Transverse colon (tissue), 4 donors: ENCODE results near the gene SURF6. TPM values are rescaled to one million over a fixed set of nuclear protein-coding genes. Genes with fewer than 3 reads are reported as not detected.
"Not testable (repeated sequence)": the region's sequence is repeated elsewhere in the genome, so short reads cannot be mapped to it uniquely, and the experiment has no call there.

Experiments used
- DNase-seq: peaks from one replicate; pipeline ENCODE4 v3.0.0-alpha.2; 2019
- H3K27ac ChIP-seq, 4 donors: fragments of 200-600 bp; sonication (generic); 2 replicates each; pipeline ENCODE4 v1.5.1; 2016 to 2018; ENCODE audit warnings: inconsistent platforms in 4 of 4
- H3K27me3 ChIP-seq: fragments of 200-600 bp; sonication (generic); 2 replicates; pipeline ENCODE4 v1.5.1; 2017; ENCODE audit warnings: inconsistent platforms
- H3K36me3 ChIP-seq, 4 donors: fragments of 200-600 bp; sonication (generic); 2 replicates each; pipeline ENCODE4 v1.5.1; 2017 to 2019; ENCODE audit warnings: inconsistent platforms in 4 of 4
- H3K4me1 ChIP-seq, 4 donors: fragments of 200-600 bp; sonication (generic); 2 replicates each; pipeline ENCODE4 v1.5.1; 2017 to 2020; ENCODE audit warnings: inconsistent platforms in 4 of 4
- H3K4me3 ChIP-seq, 4 donors: fragments of 200-600 bp; sonication (generic); 1 replicate in 1 of 4; 2 replicates in 3 of 4; pipeline versions ENCODE4 v1.5.1 to v1.6.1; 2017 to 2019; ENCODE audit warnings: inconsistent platforms in 4 of 4
- H3K9me3 ChIP-seq, 2 donors: fragments of 200-600 bp; sonication (generic); 2 replicates each; pipeline ENCODE4 v1.5.1; 2017 to 2019; ENCODE audit warnings: inconsistent platforms in 2 of 2
- EP300 ChIP-seq: sonication (generic); formaldehyde crosslinking; IDR thresholded peaks from one replicate; pipeline ENCODE4 v1.6.1; 2017; ENCODE audit warnings: antibody characterized with exemption, low read depth
- POLR2A ChIP-seq: fragments of 450-650 bp; IDR thresholded peaks from one replicate; pipeline ENCODE4 v1.6.1; 2016; ENCODE audit warnings: antibody characterized with exemption, mild to moderate bottlenecking, moderate library complexity
- POLR2AphosphoS5 ChIP-seq, 3 donors: sonication (generic); formaldehyde crosslinking; IDR thresholded peaks; one replicate each; pipeline ENCODE4 v1.6.1; 2016; ENCODE audit warnings: antibody characterized with exemption in 3 of 3
- WGBS, 2 donors: methylation state at CpG; one replicate each; pipeline ENCODE4 v1.1.5; 2018; ENCODE audit warnings: low coverage in 1 of 2; 5-methylcytosine and 5-hydroxymethylcytosine counted together
- in situ Hi-C, 4 donors: fragments of 200-750 bp; cut with MboI; loops; one replicate each; pipeline versions ENCODE4 v1.15.0 to v1.15.1; 2017; ENCODE audit warnings: low sequenced_read_pairs in 3 of 4, low pct_ligation_motif_present in 1 of 4, low pct_unique_long_range_greater_than_20kb in 1 of 4
- intact Hi-C: fragments of 100-400 bp; cut with DNase I; formaldehyde crosslinking; loops from one replicate; pipeline ENCODE4 v1.15.1; 2023; ENCODE audit warnings: low total_unique reads
- total RNA-seq, 4 donors: library from RNA; depleted of rRNA; stranded (reverse); fragments of >200 nt; gene quantifications; one replicate each; pipeline ENCODE4 v1.1.0, GENCODE V29; 2016
- TF ChIP-seq, protein P1 (sequence below), 5 experiments: fragments of 200-600 bp in 3 of 5; fragments of 450-650 bp in 2 of 5; sonication (generic) in 3 of 5; IDR thresholded peaks; 1 replicate in 2 of 5; 2 replicates in 3 of 5; pipeline ENCODE4 v1.5.1; 2016 to 2017; ENCODE audit warnings: antibody characterized with exemption in 5 of 5, inconsistent platforms in 3 of 5, mild to moderate bottlenecking in 2 of 5, moderate library complexity in 1 of 5

SURF6 gene
- total RNA-seq, 4 donors from 2014 or later: 18.1 to 61.3 (median 22.5) TPM

GRCh38 chr9:133290751-133291302, 45.2 kb downstream of the SURF6 start:
- peaks cover 3% of the 10 kb centered on the region for H3K27me3 ChIP-seq
- no peak for DNase-seq
- 87 to 100% methylated on average over 1 to 2 of the region's 2 CpGs for WGBS, 2 donors
- H3K9me3 ChIP-seq: peaks cover 9% of the 10 kb centered on the region in 2 donors
- in situ Hi-C loops: no loop called here
- no peaks in the 10 kb centered on the region for H3K4me1 ChIP-seq
- intact Hi-C loops: loop anchor here (5.0 kb wide), 1 partner anchor 1194 kb away; no protein-coding TSS in a partner anchor
- TF ChIP-seq POLR2A (no peak), POLR2AphosphoS5 (IDR thresholded peaks at IDR 0.05) (no peak), EP300 (no peak)
- TF ChIP-seq, protein P1, sequence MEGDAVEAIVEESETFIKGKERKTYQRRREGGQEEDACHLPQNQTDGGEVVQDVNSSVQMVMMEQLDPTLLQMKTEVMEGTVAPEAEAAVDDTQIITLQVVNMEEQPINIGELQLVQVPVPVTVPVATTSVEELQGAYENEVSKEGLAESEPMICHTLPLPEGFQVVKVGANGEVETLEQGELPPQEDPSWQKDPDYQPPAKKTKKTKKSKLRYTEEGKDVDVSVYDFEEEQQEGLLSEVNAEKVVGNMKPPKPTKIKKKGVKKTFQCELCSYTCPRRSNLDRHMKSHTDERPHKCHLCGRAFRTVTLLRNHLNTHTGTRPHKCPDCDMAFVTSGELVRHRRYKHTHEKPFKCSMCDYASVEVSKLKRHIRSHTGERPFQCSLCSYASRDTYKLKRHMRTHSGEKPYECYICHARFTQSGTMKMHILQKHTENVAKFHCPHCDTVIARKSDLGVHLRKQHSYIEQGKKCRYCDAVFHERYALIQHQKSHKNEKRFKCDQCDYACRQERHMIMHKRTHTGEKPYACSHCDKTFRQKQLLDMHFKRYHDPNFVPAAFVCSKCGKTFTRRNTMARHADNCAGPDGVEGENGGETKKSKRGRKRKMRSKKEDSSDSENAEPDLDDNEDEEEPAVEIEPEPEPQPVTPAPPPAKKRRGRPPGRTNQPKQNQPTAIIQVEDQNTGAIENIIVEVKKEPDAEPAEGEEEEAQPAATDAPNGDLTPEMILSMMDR (IDR thresholded peaks at IDR 0.05): no peak
- no peak overlapping the region for H3K4me3 ChIP-seq
- no peaks in the 10 kb centered on the region for H3K36me3 ChIP-seq
- no peak overlapping the region for H3K27ac ChIP-seq

DNA sequence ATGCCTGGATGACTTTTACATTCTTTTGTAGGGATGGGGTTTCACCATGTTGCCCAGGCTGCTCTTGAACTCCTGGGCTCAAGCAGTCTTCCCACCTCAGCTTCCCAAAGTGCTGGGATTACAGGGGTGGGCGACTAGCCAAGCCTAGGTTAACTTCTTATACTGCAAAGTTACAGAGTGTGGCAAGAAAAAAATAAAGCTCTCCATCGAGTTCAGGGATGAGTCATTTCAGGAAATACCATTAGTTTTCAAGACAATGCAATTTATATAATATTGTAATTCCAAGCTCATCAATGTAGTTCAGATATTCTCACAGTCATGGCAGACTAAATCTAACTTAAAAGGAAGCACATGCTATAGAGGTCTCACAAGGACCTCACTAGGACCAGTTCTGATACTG, 49.5 kb downstream of the SURF6 start:
- in situ Hi-C loops (no loop called here), intact Hi-C loops (no loop called here)
- Histone ChIP-seq H3K4me1 (peaks cover 0 to 25% (median 17%) of the 10 kb centered on the region in 4 donors), H3K27me3 (no peaks in the 10 kb centered on the region), H3K36me3 (no peaks in the 10 kb centered on the region), H3K9me3 (peaks cover 8 to 9% of the 10 kb centered on the region in 2 donors), H3K4me3 (no peak overlapping the region), H3K27ac (no peak overlapping the region)
- 0 to 43% methylated on average over 1 to 2 of the region's 2 CpGs for WGBS, 2 donors
- TF ChIP-seq POLR2AphosphoS5 (IDR thresholded peaks at IDR 0.05) (no peak), POLR2A (no peak), EP300 (no peak)
- TF ChIP-seq, protein P1 (IDR thresholded peaks at IDR 0.05): no peak
- no peak for DNase-seq

DNA sequence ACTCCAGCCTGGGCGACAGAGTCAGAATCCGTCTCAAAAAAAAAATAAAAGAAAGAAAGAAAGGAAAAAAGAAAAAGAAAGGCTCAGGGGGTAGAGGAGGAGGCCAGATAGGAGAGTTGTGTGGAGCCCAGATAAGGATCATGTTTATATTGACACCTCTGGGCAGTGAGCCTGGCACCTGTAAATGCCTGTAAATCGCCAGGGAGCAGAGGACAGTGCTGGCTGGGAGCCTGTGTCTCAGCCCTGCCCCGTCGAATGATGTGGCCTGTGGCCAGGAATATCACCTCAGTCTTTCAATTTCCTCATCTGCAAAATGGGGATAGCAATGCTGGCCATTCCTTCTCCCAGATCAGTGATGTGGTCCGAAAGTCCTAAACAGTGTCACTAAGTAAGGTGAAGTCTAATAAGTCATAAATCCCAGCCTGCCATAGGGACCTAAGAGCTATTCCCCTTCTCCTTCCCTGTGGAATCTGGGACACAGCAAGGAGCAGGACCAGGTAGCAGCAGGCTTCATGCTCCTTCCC, 50.7 kb downstream of the SURF6 start:
- intact Hi-C loops (no loop called here), in situ Hi-C loops (no loop called here)
- H3K27ac ChIP-seq: peak overlapping the region in 2 of 4 donors; percentile 25 to 49
- H3K36me3 ChIP-seq: no peaks in the 10 kb centered on the region
- H3K4me1 ChIP-seq: peaks cover 5 to 35% (median 27%) of the 10 kb centered on the region in 4 donors
- no peak overlapping the region for H3K4me3 ChIP-seq
- no peak for TF ChIP-seq POLR2A
- TF ChIP-seq EP300: no peak
- TF ChIP-seq POLR2AphosphoS5 (IDR thresholded peaks at IDR 0.05): no peak
- TF ChIP-seq, protein P1 (IDR thresholded peaks at IDR 0.05): no peak
- WGBS, 2 donors: 68 to 90% methylated on average over 2 to 6 of the region's 6 CpGs
- H3K27me3 ChIP-seq: no peaks in the 10 kb centered on the region
- H3K9me3 ChIP-seq: no peaks in the 10 kb centered on the region
- peak; percentile 47 for DNase-seq

- Histone ChIP-seq H3K27ac (no peak overlapping the region), H3K9me3 (no peaks in the 10 kb centered on the region), H3K36me3 (no peaks in the 10 kb centered on the region), H3K4me3 (no peak overlapping the region), H3K27me3 (no peaks in the 10 kb centered on the region), H3K4me1 (peaks cover 5 to 36% (median 31%) of the 10 kb centered on the region in 4 donors)
- no peak for DNase-seq
- WGBS, 2 donors: 93 to 96% methylated on average over 6 to 8 of the region's 8 CpGs
- intact Hi-C loops: no loop called here
- TF ChIP-seq POLR2AphosphoS5 (IDR thresholded peaks at IDR 0.05): no peak
- no peak for TF ChIP-seq POLR2A
- TF ChIP-seq, protein P1 (IDR thresholded peaks at IDR 0.05): no peak
- TF ChIP-seq EP300: no peak
- in situ Hi-C loops: no loop called here
These were observed 51.6 kb downstream of the SURF6 start for GRCh38 chr9:133284362-133284761.

- H3K4me3 ChIP-seq, intact Hi-C loops, DNase-seq, in situ Hi-C loops, H3K36me3 ChIP-seq, H3K27me3 ChIP-seq, H3K9me3 ChIP-seq: not testable (repeated sequence)
- H3K27ac ChIP-seq: peak overlapping the region; percentile 76 to 88 (median 85)
- WGBS, 2 donors: 66 to 71% methylated on average over 13 to 16 of the region's 16 CpGs
- peaks cover 5 to 36% (median 31%) of the 10 kb centered on the region in 4 donors for H3K4me1 ChIP-seq
These were observed 52.5 kb downstream of the SURF6 start for GRCh38 chr9:133283255-133284032.
